IPS DF 6.9 (cell line): ENCODE data around the gene BPI.
"Not testable (repeated sequence)": the region's sequence is repeated elsewhere in the genome, so short reads cannot be mapped to it uniquely, and the experiment has no call there.

Source experiments
- DNase-seq: peaks from one replicate; pipeline ENCODE4 v3.0.0-alpha.2; 2013; ENCODE audit warnings: low read depth, low spot score
- H3K27ac ChIP-seq: one replicate; pipeline ENCODE4 v1.5.1; 2013; ENCODE audit warnings: low read length, control low read depth
- H3K27me3 ChIP-seq: 2 replicates; pipeline ENCODE4 v1.6.1; 2013; ENCODE audit warnings: mild to moderate bottlenecking, low read length; ENCODE audit not compliant: control insufficient read depth, insufficient read depth
- H3K36me3 ChIP-seq: 2 replicates; pipeline ENCODE4 v1.6.1; 2013; ENCODE audit warnings: low read length; ENCODE audit not compliant: control insufficient read depth, insufficient read depth
- H3K4me1 ChIP-seq: 2 replicates; pipeline ENCODE4 v1.6.1; 2013; ENCODE audit warnings: low read length; ENCODE audit not compliant: control insufficient read depth, insufficient read depth
- H3K4me3 ChIP-seq: 2 replicates; pipeline ENCODE4 v1.5.1; 2013; ENCODE audit warnings: mild to moderate bottlenecking, low read length
- H3K9me3 ChIP-seq: 2 replicates; pipeline ENCODE4 v1.6.1; 2013; ENCODE audit warnings: low read length, inconsistent platforms; ENCODE audit not compliant: control insufficient read depth, insufficient read depth
- WGBS: extraction: QIAGEN DNeasy Blood & Tissue Kit; methylation state at CpG from one replicate; pipeline ENCODE4 v1.1.7; 2013; ENCODE audit warnings: mixed read lengths, missing lambda C conversion rate; ENCODE audit not compliant: insufficient read length, insufficient coverage; 5-methylcytosine and 5-hydroxymethylcytosine counted together

BPI gene

GRCh38 chr20:38314350-38314749, 10.4 kb downstream of the BPI start:
- DNase-seq, H3K27me3 ChIP-seq, H3K4me1 ChIP-seq, H3K36me3 ChIP-seq, H3K9me3 ChIP-seq, H3K27ac ChIP-seq, H3K4me3 ChIP-seq: not testable (repeated sequence)
- WGBS = 100% methylated on average over 1 of the region's 1 CpG

- no peak overlapping the region for H3K4me3 ChIP-seq
- WGBS = no CpG with 5 or more reads among the region's 5 CpGs
- H3K27ac ChIP-seq = no peak overlapping the region
- no peaks in the 10 kb centered on the region for H3K9me3 ChIP-seq
- H3K36me3 ChIP-seq = no peaks in the 10 kb centered on the region
- no peaks in the 10 kb centered on the region; the same call in 1 of the 2 replicates for H3K27me3 ChIP-seq
- DNase-seq = no peak
- H3K4me1 ChIP-seq = no peaks in the 10 kb centered on the region
Observed at GRCh38 chr20:38315290-38315966, 11.5 kb downstream of the BPI start.

- H3K9me3 ChIP-seq = no peaks in the 10 kb centered on the region
- no CpG with 5 or more reads among the region's 4 CpGs for WGBS
- no peak for DNase-seq
- no peak overlapping the region for H3K27ac ChIP-seq
- no peak overlapping the region for H3K4me3 ChIP-seq
- no peaks in the 10 kb centered on the region; the same call in 1 of the 2 replicates for H3K27me3 ChIP-seq
- no peaks in the 10 kb centered on the region for H3K36me3 ChIP-seq
- no peaks in the 10 kb centered on the region for H3K4me1 ChIP-seq
Observed at GRCh38 chr20:38316341-38316740, 12.4 kb downstream of the BPI start.

GRCh38 chr20:38317422-38317821, 13.5 kb downstream of the BPI start:
- no peaks in the 10 kb centered on the region for H3K36me3 ChIP-seq
- no CpG with 5 or more reads among the region's 3 CpGs for WGBS
- no peak for DNase-seq
- no peak overlapping the region for H3K4me3 ChIP-seq
- no peaks in the 10 kb centered on the region; the same call in 1 of the 2 replicates for H3K27me3 ChIP-seq
- H3K4me1 ChIP-seq = no peaks in the 10 kb centered on the region
- H3K27ac ChIP-seq = no peak overlapping the region
- no peaks in the 10 kb centered on the region for H3K9me3 ChIP-seq

GRCh38 chr20:38320221-38320620, 16.3 kb downstream of the BPI start:
- Histone ChIP-seq H3K4me3 (no peak overlapping the region), H3K36me3 (no peaks in the 10 kb centered on the region), H3K27me3 (no peaks in the 10 kb centered on the region; the same call in 1 of the 2 replicates), H3K27ac (no peak overlapping the region), H3K4me1 (no peaks in the 10 kb centered on the region), H3K9me3 (no peaks in the 10 kb centered on the region)
- no CpG with 5 or more reads among the region's 6 CpGs for WGBS
- DNase-seq = no peak

- DNase-seq = no peak
- no peaks in the 10 kb centered on the region; the same call in 1 of the 2 replicates for H3K27me3 ChIP-seq
Observed at GRCh38 chr20:38321959-38322598, 18.1 kb downstream of the BPI start.

GRCh38 chr20:38324159-38324558, 20.2 kb downstream of the BPI start:
- H3K36me3 ChIP-seq = no peaks in the 10 kb centered on the region
- H3K4me1 ChIP-seq = no peaks in the 10 kb centered on the region
- H3K9me3 ChIP-seq = no peaks in the 10 kb centered on the region
- no CpG with 5 or more reads among the region's 3 CpGs for WGBS
- no peak overlapping the region for H3K27ac ChIP-seq
- no peak overlapping the region for H3K4me3 ChIP-seq
- DNase-seq = no peak
- H3K27me3 ChIP-seq = no peaks in the 10 kb centered on the region; the same call in 1 of the 2 replicates

More at GRCh38 chr20:38321959-38322598, 18.1 kb downstream of the BPI start:
- no peaks in the 10 kb centered on the region for H3K9me3 ChIP-seq
- H3K4me1 ChIP-seq = no peaks in the 10 kb centered on the region
- no CpG with 5 or more reads among the region's 5 CpGs for WGBS
- H3K36me3 ChIP-seq = no peaks in the 10 kb centered on the region
- H3K4me3 ChIP-seq = no peak overlapping the region
- no peak overlapping the region for H3K27ac ChIP-seq

- Histone ChIP-seq H3K27me3 (no peaks in the 10 kb centered on the region), H3K9me3 (no peaks in the 10 kb centered on the region), H3K4me3 (no peak overlapping the region), H3K4me1 (no peaks in the 10 kb centered on the region), H3K36me3 (no peaks in the 10 kb centered on the region), H3K27ac (no peak overlapping the region)
- WGBS = no CpG with 5 or more reads among the region's 3 CpGs
- DNase-seq = no peak
Observed at GRCh38 chr20:38325167-38325566, 21.2 kb downstream of the BPI start.

- no peak overlapping the region for H3K27ac ChIP-seq
- DNase-seq = no peak
- no peaks in the 10 kb centered on the region for H3K27me3 ChIP-seq
- no peak overlapping the region for H3K4me3 ChIP-seq
- H3K4me1 ChIP-seq = no peaks in the 10 kb centered on the region
- no peaks in the 10 kb centered on the region for H3K36me3 ChIP-seq
- WGBS = no CpG with 5 or more reads among the region's 3 CpGs
- H3K9me3 ChIP-seq = no peaks in the 10 kb centered on the region
Observed at GRCh38 chr20:38325905-38326304, 21.9 kb downstream of the BPI start.

- no CpG with 5 or more reads among the region's 7 CpGs for WGBS
- no peak overlapping the region for H3K27ac ChIP-seq
- DNase-seq = no peak
Observed at GRCh38 chr20:38326309-38326708, 22.4 kb downstream of the BPI start.

GRCh38 chr20:38330638-38331037, 26.7 kb downstream of the BPI start:
- H3K9me3 ChIP-seq = no peaks in the 10 kb centered on the region
- whole genome bisulfite sequencing = no CpG with 5 or more reads among the region's 3 CpGs
- no peak overlapping the region for H3K27ac ChIP-seq
- DNase-seq = no peak
- H3K4me3 ChIP-seq = no peak overlapping the region
- no peaks in the 10 kb centered on the region for H3K4me1 ChIP-seq
- H3K36me3 ChIP-seq = no peaks in the 10 kb centered on the region
- H3K27me3 ChIP-seq = no peaks in the 10 kb centered on the region

More at GRCh38 chr20:38326309-38326708, 22.4 kb downstream of the BPI start:
- Histone ChIP-seq H3K4me3 (no peak overlapping the region), H3K36me3 (no peaks in the 10 kb centered on the region), H3K27me3 (no peaks in the 10 kb centered on the region), H3K4me1 (no peaks in the 10 kb centered on the region), H3K9me3 (no peaks in the 10 kb centered on the region)
